GM12878 (cell line): ENCODE results near the gene CRTC3. TPM values are rescaled to one million over a fixed set of nuclear protein-coding genes. Genes with fewer than 3 reads are reported as not detected.

Source experiments
- ATAC-seq: fragments of 200-7000 bp; cut with Tn5 transposase; 3 replicates; pipeline ENCODE4 v1.9.1; 2020; ENCODE audit warnings: mild to moderate bottlenecking, moderate library complexity
- BruUV-seq: library from RNA; stranded (reverse); fragments of 400-500 nt; replicated peaks from 2 replicates; lab custom pipeline; 2021; lab: Mats Ljungman, UMichigan
- CTCF ChIA-PET: fragments of 300-600 bp; sonication (Branson Sonifier 250); formaldehyde crosslinking; extraction: SDS; loops from one replicate; lab custom pipeline; 2021; ENCODE audit warnings: inconsistent platforms; lab: Yijun Ruan, JAX
- POLR2A ChIA-PET: fragments of 350-600 bp; formaldehyde crosslinking; extraction: SDS; loops from one replicate; lab custom pipeline; 2021; ENCODE audit warnings: inconsistent platforms; lab: Charles Lee
- RAD21 ChIA-PET: fragments of 300-600 bp; sonication (Branson Sonifier 250); formaldehyde crosslinking; loops from one replicate; lab custom pipeline; 2023; ENCODE audit warnings: antibody characterized with exemption; ENCODE audit not compliant: unreplicated experiment; lab: Charles Lee
- SMC1A ChIA-PET: fragments of 300-600 bp; sonication (Branson Sonifier 250); formaldehyde crosslinking; loops from one replicate; lab custom pipeline; 2023; ENCODE audit not compliant: unreplicated experiment, uncharacterized antibody; lab: Charles Lee
- DNase-seq: peaks from one replicate; pipeline ENCODE4 v3.0.0-alpha.2; 2011; ENCODE audit warnings: low read depth, low spot score
- FAIRE-seq: peaks from 3 replicates; lab custom pipeline; 2011; peaks lifted over from hg19 to GRCh38; lab: Jason Lieb, UNC
- H2AFZ ChIP-seq: 2 replicates; pipeline ENCODE4 v1.6.0; 2011; ENCODE audit warnings: low read depth, low read length, control low read depth; ENCODE audit not compliant: control insufficient read depth
- H3K27ac ChIP-seq: 2 replicates; pipeline ENCODE4 v1.5.1; 2011; ENCODE audit warnings: control low read depth; ENCODE audit not compliant: control insufficient read depth, insufficient read depth
- H3K27me3 ChIP-seq, 2 experiments: replicated peaks in 1 of 2; 2 replicates each; pipeline versions ENCODE4 v1.6.0 to v1.6.1; 2011; ENCODE audit warnings: low read length in 1 of 2; ENCODE audit not compliant: control insufficient read depth in 2 of 2, insufficient read depth in 2 of 2
- H3K36me3 ChIP-seq, 2 experiments: 2 replicates each; pipeline ENCODE4 v1.5.1; 2011; ENCODE audit warnings: low read length in 1 of 2; ENCODE audit not compliant: control insufficient read depth in 2 of 2, insufficient read depth in 2 of 2
- H3K4me1 ChIP-seq: 2 replicates; pipeline ENCODE4 v1.6.1; 2011; ENCODE audit warnings: mild to moderate bottlenecking, low read length, moderate library complexity, mixed read lengths; ENCODE audit not compliant: control insufficient read depth, insufficient read depth
- H3K4me2 ChIP-seq: 2 replicates; pipeline ENCODE4 v1.6.0; 2011; ENCODE audit warnings: control low read depth; ENCODE audit not compliant: control insufficient read depth, insufficient read depth
- H3K4me3 ChIP-seq: fragments of 200-600 bp; sonication (generic); 2 replicates; pipeline ENCODE4 v1.5.1; 2016
- H3K79me2 ChIP-seq: 2 replicates; pipeline ENCODE4 v1.6.0; 2011; ENCODE audit warnings: low read length; ENCODE audit not compliant: control insufficient read depth, insufficient read depth
- H3K9ac ChIP-seq: 2 replicates; pipeline ENCODE4 v1.8.0; 2011; ENCODE audit warnings: low read length, control low read depth, mixed read lengths; ENCODE audit not compliant: control insufficient read depth, insufficient read depth
- H3K9me3 ChIP-seq: replicated peaks from 3 replicates; pipeline ENCODE4 v1.5.1; 2011; ENCODE audit warnings: mild to moderate bottlenecking, low read length; ENCODE audit not compliant: control insufficient read depth, insufficient read depth
- H4K20me1 ChIP-seq: 2 replicates; pipeline ENCODE4 v1.6.0; 2011; ENCODE audit not compliant: control insufficient read depth, insufficient read depth
- E2F8 ChIP-seq: fragments of 450-650 bp; IDR thresholded peaks from 2 replicates; pipeline ENCODE4 v1.6.1; 2018; ENCODE audit warnings: mild to moderate bottlenecking, low read depth, moderate library complexity; ENCODE audit not compliant: partially characterized antibody
- ELK1 ChIP-seq: IDR thresholded peaks from 2 replicates; pipeline ENCODE4 v1.6.1; 2012; ENCODE audit warnings: low read depth, low read length, improper control_type of control experiment
- IRF3 ChIP-seq: fragments of 450-650 bp; IDR thresholded peaks from 2 replicates; pipeline ENCODE4 v1.6.1; 2014; ENCODE audit warnings: mild to moderate bottlenecking
- MLLT1 ChIP-seq: fragments of 450-650 bp; IDR thresholded peaks from 2 replicates; pipeline ENCODE4 v1.6.1; 2016; ENCODE audit warnings: mild to moderate bottlenecking
- NBN ChIP-seq: fragments of 450-650 bp; IDR thresholded peaks from 2 replicates; pipeline ENCODE4 v1.6.1; 2016
- POLR2A ChIP-seq: IDR thresholded peaks from 2 replicates; pipeline ENCODE4 v1.6.1; 2011; ENCODE audit warnings: low read depth, mild to moderate bottlenecking, low read length
- POLR2AphosphoS2 ChIP-seq: IDR thresholded peaks from 2 replicates; pipeline ENCODE4 v1.6.1; 2011; ENCODE audit warnings: low read depth, mild to moderate bottlenecking, low read length, improper control_type of control experiment, moderate library complexity
- RAD51 ChIP-seq: fragments of 450-650 bp; IDR thresholded peaks from 2 replicates; pipeline ENCODE4 v1.6.1; 2016; ENCODE audit warnings: moderate library complexity, mild to moderate bottlenecking, inconsistent platforms
- RELA ChIP-seq: fragments of 450-650 bp; IDR thresholded peaks from 2 replicates; pipeline ENCODE4 v1.8.0; 2014; ENCODE audit warnings: borderline replicate concordance; ENCODE audit not compliant: partially characterized antibody
- TAF1 ChIP-seq: IDR thresholded peaks from 2 replicates; pipeline ENCODE4 v1.6.1; 2011; ENCODE audit warnings: mild to moderate bottlenecking, low read depth, low read length, borderline replicate concordance
- ZBTB33 ChIP-seq: fragments of 450-650 bp; IDR thresholded peaks from 2 replicates; pipeline ENCODE4 v1.6.1; 2017; ENCODE audit warnings: mild to moderate bottlenecking
- ZNF384 ChIP-seq: IDR thresholded peaks from 2 replicates; pipeline ENCODE4 v1.6.1; 2012; ENCODE audit warnings: low read depth, mild to moderate bottlenecking, low read length, improper control_type of control experiment, borderline replicate concordance
- WGBS: methylation state at CpG from one replicate; pipeline ENCODE4 v1.1.6; 2016; ENCODE audit warnings: low lambda C conversion rate; ENCODE audit not compliant: insufficient replicate concordance, insufficient coverage; ENCODE audit errors: missing lambda C conversion rate; 5-methylcytosine and 5-hydroxymethylcytosine counted together
- in situ Hi-C: fragments of 300-500 bp; cut with MboI; formaldehyde crosslinking; loops from 9 replicates; pipeline ENCODE4 v1.14.3; 2018; ENCODE audit warnings: mixed read lengths
- intact Hi-C: fragments of 100-400 bp; cut with micrococcal nuclease; formaldehyde crosslinking; loops from one replicate; pipeline ENCODE4 v1.14.2; 2022; ENCODE audit not compliant: unreplicated experiment
- polyA plus RNA-seq, 11 experiments: library from polyadenylated mRNA; depleted of rRNA in 4 of 11; unstranded in 6 of 11; stranded (reverse) in 5 of 11; fragments of >200 nt; fragmentation: Nextera tagmentation in 4 of 11; fragmentation: Illumina TruSeq in 1 of 11; extraction: Ambion mirVana in 4 of 11; extraction: Trizol in 1 of 11; gene quantifications; 1 replicate in 1 of 11; 2 replicates in 10 of 11; pipeline versions ENCODE4 v1.2.1 to v1.2.3, GENCODE V29; 2011 to 2016; ENCODE audit warnings: inconsistent platforms in 2 of 11, missing spikeins in 2 of 11, low read depth in 1 of 11
- total RNA-seq, 4 experiments: library from RNA; depleted of rRNA in 3 of 4; stranded (reverse); fragments of >200 nt in 3 of 4; fragmentation: Illumina TruSeq in 1 of 4; extraction: Trizol in 1 of 4; gene quantifications; 2 replicates each; pipeline versions ENCODE4 v1.2.1 to v1.2.3, GENCODE V29; 2013 to 2021

Gene CRTC3
- total and polyA plus RNA-seq, 10 of the 15 experiments (the other 5 are each of a cell fraction or from before 2014, with no cell fraction given): 3.5 to 36.9 (median 18.9) TPM

- TF ChIP-seq MLLT1 (0 out of 2 replicates have a peak, but pooled peaks have one; percentile 20), RELA (no peak), RAD51 (no peak), POLR2AphosphoS2 (no peak), ZNF384 (no peak), POLR2A (peak; percentile 31; the same call in 1 of the 2 replicates), NBN (0 out of 2 replicates have a peak, but pooled peaks have one; percentile 27)
Measured at GRCh38 chr15:90530250-90531051, 728 bp downstream of the CRTC3 start (continued).

- Histone ChIP-seq H3K4me3 (peak overlapping the region; percentile 71; the same call in 1 of the 2 replicates), H3K9ac (peak overlapping the region; percentile 25), H2AFZ (no peak overlapping the region), H4K20me1 (no peaks in the 10 kb centered on the region), H3K36me3 (no peaks in the 10 kb centered on the region), H3K27ac (no peak overlapping the region), H3K79me2 (peaks cover 56% of the 10 kb centered on the region), H3K4me1 (peaks cover 4% of the 10 kb centered on the region; the same call in 1 of the 2 replicates), H3K27me3 (no peaks in the 10 kb centered on the region), H3K9me3 (no peaks in the 10 kb centered on the region), H3K4me2 (peak overlapping the region; percentile 89)
- ChIA-PET POLR2A (interaction anchor here (0.5 to 2.1 kb wide), 14 partner anchors 9 to 492 kb away, joined by 3 to 12 read pairs (median 4); no protein-coding TSS in a partner anchor), RAD21 (interaction anchor here (0.7 to 2.4 kb wide), 7 partner anchors 11 to 212 kb away, joined by 3 to 12 read pairs (median 4); no protein-coding TSS in a partner anchor), CTCF (interaction anchor here (0.5 to 2.5 kb wide), 15 partner anchors 8 to 230 kb away, joined by 3 to 13 read pairs (median 4); partner anchors contain the start of gene ZNF774), SMC1A (interaction anchor here (0.5 to 1.9 kb wide), 14 partner anchors 9 to 415 kb away, joined by 3 to 10 read pairs (median 6); no protein-coding TSS in a partner anchor)
- ATAC-seq: no peak
- FAIRE-seq: no peak
- no peak for DNase-seq
- in situ Hi-C loops: no loop called here
- intact Hi-C loops: loop anchor here (5.0 kb wide), 1 partner anchor 66 kb away; no protein-coding TSS in a partner anchor
- no TSS peak for BruUV-seq
- WGBS: 11% methylated on average over 4 of the region's 4 CpGs
- TF ChIP-seq ZBTB33 (no peak), TAF1 (no peak), E2F8 (no peak), IRF3 (no peak), ELK1 (no peak)
Measured at GRCh38 chr15:90531147-90531546, 1.4 kb downstream of the CRTC3 start.
